DOHH2 (cell line): ENCODE data around the gene CYP26A1.
"Not testable (repeated sequence)": the region's sequence is repeated elsewhere in the genome, so short reads cannot be mapped to it uniquely, and the experiment has no call there.

ENCODE experiments used
- H3F3A ChIP-seq: fragments of 200-600 bp; sonication (generic), shearing (Covaris generic); 2 replicates; pipeline ENCODE4 v1.6.0; 2016; ENCODE audit warnings: antibody characterized with exemption, mild to moderate bottlenecking; ENCODE audit not compliant: control insufficient read depth, insufficient read depth
- H3K27ac ChIP-seq: fragments of 200-600 bp; sonication (generic); 2 replicates; pipeline ENCODE4 v1.5.1; 2014; ENCODE audit warnings: low read depth, mild to moderate bottlenecking, low read length, moderate library complexity
- H3K27me3 ChIP-seq: fragments of 200-600 bp; sonication (generic); 2 replicates; pipeline ENCODE4 v1.6.1; 2014; ENCODE audit warnings: mild to moderate bottlenecking, low read length, mixed read lengths; ENCODE audit not compliant: control insufficient read depth
- H3K36me3 ChIP-seq: fragments of 200-600 bp; sonication (generic); 2 replicates; pipeline ENCODE4 v1.6.1; 2014; ENCODE audit warnings: mild to moderate bottlenecking, low read length, moderate library complexity, mixed read lengths; ENCODE audit not compliant: control insufficient read depth
- H3K4me1 ChIP-seq: fragments of 200-600 bp; sonication (generic); 2 replicates; pipeline ENCODE4 v1.6.1; 2014; ENCODE audit warnings: mild to moderate bottlenecking, low read length, mixed read lengths; ENCODE audit not compliant: control insufficient read depth
- H3K4me2 ChIP-seq: fragments of 200-600 bp; sonication (generic); 2 replicates; pipeline ENCODE4 v1.6.0; 2014; ENCODE audit warnings: mild to moderate bottlenecking, low read length, moderate library complexity
- H3K4me3 ChIP-seq: fragments of 200-600 bp; sonication (generic); 2 replicates; pipeline ENCODE4 v1.5.1; 2014; ENCODE audit warnings: mild to moderate bottlenecking, low read length, mixed read lengths
- H3K79me2 ChIP-seq: fragments of 200-600 bp; sonication (generic); 2 replicates; pipeline ENCODE4 v1.6.1; 2014; ENCODE audit warnings: mild to moderate bottlenecking, low read length, mixed read lengths; ENCODE audit not compliant: control insufficient read depth
- H3K9me2 ChIP-seq: fragments of 200-600 bp; sonication (generic); replicated peaks from 2 replicates; pipeline ENCODE4 v1.6.1; 2014; ENCODE audit warnings: mild to moderate bottlenecking, low read length, mixed read lengths; ENCODE audit not compliant: control insufficient read depth
- H3K9me3 ChIP-seq: fragments of 200-600 bp; sonication (generic); 2 replicates; pipeline ENCODE4 v1.6.1; 2014; ENCODE audit warnings: antibody characterized with exemption, low read length, mixed read lengths; ENCODE audit not compliant: control insufficient read depth, insufficient read depth
- H4K20me1 ChIP-seq: fragments of 200-600 bp; sonication (generic); 2 replicates; pipeline ENCODE4 v1.6.0; 2014; ENCODE audit warnings: low read depth, mild to moderate bottlenecking, antibody characterized with exemption, low read length, moderate library complexity; ENCODE audit not compliant: control insufficient read depth, insufficient read depth
- CTCF ChIP-seq: fragments of 200-600 bp; sonication (generic); IDR thresholded peaks from one replicate; pipeline ENCODE4 v1.5.1; 2014; ENCODE audit warnings: antibody characterized with exemption, mild to moderate bottlenecking, low read depth, low read length; ENCODE audit not compliant: poor library complexity, severe bottlenecking
- EZH2phosphoT487 ChIP-seq: fragments of 200-600 bp; sonication (generic); IDR thresholded peaks from 2 replicates; pipeline ENCODE4 v1.6.1; 2017; ENCODE audit warnings: borderline replicate concordance, mild to moderate bottlenecking, antibody characterized with exemption, low read length, moderate library complexity, mixed read lengths

Gene CYP26A1

DNA sequence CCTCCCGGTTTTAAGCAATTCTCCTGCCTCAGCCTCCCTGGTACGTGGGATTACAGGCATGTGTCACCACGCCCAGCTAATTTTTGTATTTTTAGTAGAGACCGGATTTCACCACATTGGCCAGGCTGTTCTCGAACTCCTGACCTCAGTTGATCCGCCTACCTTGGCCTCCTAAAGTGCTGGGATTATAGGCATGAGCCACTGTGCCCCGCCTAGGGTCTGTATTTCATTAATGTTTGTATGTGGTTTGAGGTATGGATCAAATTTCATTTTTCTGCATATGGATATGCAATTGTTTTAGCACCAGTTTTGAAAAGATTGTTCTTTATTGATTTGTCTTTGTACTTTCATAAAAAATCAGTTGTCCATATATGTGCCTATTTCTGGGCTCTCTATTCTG, 26.0 kb downstream of the CYP26A1 start:
- Histone ChIP-seq H3K36me3 (no peaks in the 10 kb centered on the region), H3K4me3 (no peak overlapping the region), H3K9me2 (no peaks in the 10 kb centered on the region), H3K4me1 (no peaks in the 10 kb centered on the region), H3K9me3 (peaks cover 5% of the 10 kb centered on the region; the same call in 1 of the 2 replicates), H3K27ac (no peak overlapping the region), H3K4me2 (no peak overlapping the region), H3F3A (no peaks in the 10 kb centered on the region), H3K27me3 (no peaks in the 10 kb centered on the region), H3K79me2 (no peaks in the 10 kb centered on the region), H4K20me1 (no peaks in the 10 kb centered on the region)
- TF ChIP-seq EZH2phosphoT487 (no peak), CTCF (no peak)

GRCh38 chr10:93101148-93101547, 27.5 kb downstream of the CYP26A1 start:
- not testable (repeated sequence) for H4K20me1 ChIP-seq, H3F3A ChIP-seq, H3K9me2 ChIP-seq, H3K27ac ChIP-seq, H3K4me2 ChIP-seq, H3K4me1 ChIP-seq, H3K36me3 ChIP-seq, H3K9me3 ChIP-seq, H3K79me2 ChIP-seq, H3K4me3 ChIP-seq, H3K27me3 ChIP-seq

DNA sequence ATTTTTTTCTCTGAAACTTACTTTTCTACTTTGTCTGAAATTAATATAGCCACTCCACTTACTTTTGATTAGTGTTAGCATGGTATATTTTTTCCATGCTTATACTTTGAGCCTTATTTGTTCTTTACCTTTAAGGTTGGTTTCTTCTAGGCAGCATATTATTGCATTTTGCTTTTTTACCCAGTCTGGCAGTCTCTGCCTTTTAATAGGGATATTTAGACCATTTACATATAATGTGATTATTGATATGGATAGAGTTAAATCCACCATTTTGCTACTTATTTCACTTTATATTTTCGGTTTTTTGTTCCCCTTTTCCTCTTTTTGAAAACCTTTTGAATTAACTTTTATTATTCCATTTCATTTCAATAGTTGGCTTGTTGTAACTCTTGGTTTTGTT, 30.3 kb downstream of the CYP26A1 start:
- no peaks in the 10 kb centered on the region for H3K36me3 ChIP-seq
- no peaks in the 10 kb centered on the region for H3F3A ChIP-seq
- no peaks in the 10 kb centered on the region for H3K27me3 ChIP-seq
- H3K9me3 ChIP-seq: peaks cover 5% of the 10 kb centered on the region; the same call in 1 of the 2 replicates
- TF ChIP-seq EZH2phosphoT487 (no peak), CTCF (no peak)
- peaks cover 10% of the 10 kb centered on the region for H3K4me1 ChIP-seq
- H3K27ac ChIP-seq: no peak overlapping the region
- no peaks in the 10 kb centered on the region for H3K79me2 ChIP-seq
- H3K4me2 ChIP-seq: no peak overlapping the region
- H4K20me1 ChIP-seq: no peaks in the 10 kb centered on the region
- H3K4me3 ChIP-seq: no peak overlapping the region
- no peaks in the 10 kb centered on the region for H3K9me2 ChIP-seq

- H3K27me3 ChIP-seq: no peaks in the 10 kb centered on the region
- no peak overlapping the region for H3K4me2 ChIP-seq
- no peaks in the 10 kb centered on the region for H3K79me2 ChIP-seq
- peaks cover 35% of the 10 kb centered on the region for H3K4me1 ChIP-seq
- H3K9me3 ChIP-seq: peaks cover 5% of the 10 kb centered on the region; the same call in 1 of the 2 replicates
- no peak for TF ChIP-seq CTCF
- no peaks in the 10 kb centered on the region for H3K36me3 ChIP-seq
- H4K20me1 ChIP-seq: no peaks in the 10 kb centered on the region
- no peak overlapping the region for H3K27ac ChIP-seq
- 0 out of 2 replicates have a peak, but pooled peaks cover 2% of the 10 kb centered on the region for H3F3A ChIP-seq
- H3K9me2 ChIP-seq: no peaks in the 10 kb centered on the region
- no peak overlapping the region for H3K4me3 ChIP-seq
These were observed 33.0 kb downstream of the CYP26A1 start for GRCh38 chr10:93106631-93107072.
